Neural progenitor cell (in vitro differentiated cells): ENCODE measurements around the gene ARHGEF9.

Source experiments
- CTCF ChIP-seq: fragments of 200-600 bp; sonication (generic); IDR thresholded peaks from 2 replicates; pipeline ENCODE4 v1.5.1; 2017; ENCODE audit warnings: antibody characterized with exemption, mild to moderate bottlenecking
- EZH2 ChIP-seq: fragments of 200-600 bp; sonication (generic); IDR thresholded peaks from 2 replicates; pipeline ENCODE4 v1.6.1; 2017; ENCODE audit warnings: antibody characterized with exemption, mild to moderate bottlenecking, moderate library complexity

DNA sequence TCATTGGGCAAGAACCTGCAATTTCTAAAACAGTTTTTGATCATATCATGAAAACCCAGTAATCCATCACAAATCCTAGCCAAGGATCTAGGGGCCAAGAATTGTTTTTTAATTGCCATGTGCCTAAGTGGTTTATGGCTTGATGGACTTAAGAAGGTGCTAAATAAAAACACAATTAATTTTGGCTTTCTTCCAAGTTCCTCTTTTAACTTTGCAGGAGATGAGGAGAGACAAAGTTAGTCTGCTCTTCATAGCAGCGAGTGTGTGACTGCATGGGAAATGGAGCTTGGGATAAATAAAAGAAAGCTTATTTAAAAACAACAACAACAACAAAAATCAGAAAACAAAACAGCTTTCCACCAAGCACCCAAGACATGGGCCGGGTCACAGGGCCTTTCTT lies 41.4 kb downstream of the ARHGEF9 start:
- TF ChIP-seq CTCF: no peak
- TF ChIP-seq EZH2: no peak
